ACHN (cell line): ENCODE measurements around the gene ALK.

Source experiments
- DNase-seq: peaks from one replicate; pipeline ENCODE4 v3.0.0-alpha.2; 2015
- in situ Hi-C: cut with HindIII; loops from 2 replicates; pipeline ENCODE4 v1.10.0; 2017; ENCODE audit warnings: low sequenced_read_pairs, low pct_ligation_motif_present, low pct_unique_long_range_greater_than_20kb

Gene ALK

DNA sequence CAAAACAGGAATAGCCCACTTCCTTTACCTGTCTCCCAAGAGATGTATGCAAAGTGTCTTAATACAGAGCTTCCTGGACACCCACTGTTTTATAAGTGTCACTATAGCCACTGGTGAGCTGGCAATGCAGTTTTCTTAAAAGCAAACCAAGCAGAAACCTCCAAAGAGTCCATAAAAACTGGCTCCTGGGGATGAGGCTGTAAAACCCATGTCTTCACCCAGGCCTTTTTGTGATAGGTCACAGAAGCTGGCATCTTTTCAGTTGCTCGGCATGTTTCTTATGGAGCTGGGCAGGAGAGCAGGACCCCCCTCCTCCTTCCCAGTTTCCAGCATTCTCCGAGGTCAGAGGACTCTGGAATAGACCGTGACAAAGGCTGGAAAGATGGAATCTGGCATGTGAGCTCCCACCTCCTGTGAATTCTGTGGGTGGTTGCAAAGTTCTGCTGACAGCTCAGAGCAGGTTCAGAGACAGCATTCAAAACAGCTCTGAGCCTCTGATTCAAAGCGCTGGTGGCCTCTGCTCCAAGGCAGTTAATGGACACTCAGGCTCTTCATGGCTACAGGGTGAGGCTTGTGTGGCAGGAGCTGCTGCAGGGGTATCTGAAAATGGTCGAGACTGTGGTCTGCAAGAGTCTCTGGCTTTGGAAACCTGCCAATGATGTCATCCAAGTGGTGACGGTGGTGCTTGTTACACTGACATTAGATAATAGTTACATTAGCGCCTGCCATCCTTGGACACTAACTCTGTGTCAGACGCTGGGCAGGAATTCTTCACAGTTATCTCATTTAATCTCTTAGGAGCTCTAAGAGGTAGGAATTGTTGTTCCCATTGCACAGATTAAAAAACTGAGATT lies 522.8 kb downstream of the ALK start:
- in situ Hi-C loops = no loop called here
- no peak for DNase-seq

DNA sequence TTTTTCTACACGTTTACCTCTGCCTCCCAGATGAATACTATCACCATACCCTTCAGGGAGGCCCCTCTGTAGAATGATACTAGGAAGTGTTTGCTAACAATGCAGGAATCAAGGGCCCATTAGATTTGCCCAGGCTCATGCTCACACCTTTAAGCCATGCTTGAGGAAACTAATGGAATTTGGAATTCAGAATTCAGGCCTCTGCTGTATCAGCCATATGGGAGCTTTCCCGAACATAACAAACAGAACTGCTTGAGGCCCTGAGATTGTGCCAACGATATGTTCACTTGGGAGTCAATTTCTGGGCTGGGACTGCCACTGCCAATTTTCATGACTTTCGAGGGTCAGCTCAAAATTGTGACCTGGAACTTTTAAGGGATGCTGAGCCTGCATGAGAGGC lies 523.7 kb downstream of the ALK start:
- DNase-seq = no peak
- in situ Hi-C loops = no loop called here

DNA sequence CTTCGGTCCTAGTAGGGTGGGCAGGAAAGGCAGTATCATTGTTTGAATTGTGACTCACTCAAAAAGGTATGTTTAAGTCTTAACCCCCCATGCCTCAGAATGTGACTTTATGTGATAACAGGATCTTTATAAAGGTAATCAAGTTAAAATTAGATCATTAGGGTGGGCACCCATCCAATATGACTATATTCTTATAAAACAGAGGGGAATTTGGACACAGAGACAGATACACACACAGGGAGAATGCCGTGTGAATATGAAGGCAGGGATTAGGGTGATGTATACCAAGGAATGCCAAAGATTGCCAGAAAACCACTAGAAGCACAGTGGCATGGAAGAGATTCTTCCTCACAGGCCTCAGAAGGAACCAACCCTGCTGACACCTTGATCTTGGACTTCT lies 524.3 kb downstream of the ALK start:
- DNase-seq = no peak
- in situ Hi-C loops = no loop called here

DNA sequence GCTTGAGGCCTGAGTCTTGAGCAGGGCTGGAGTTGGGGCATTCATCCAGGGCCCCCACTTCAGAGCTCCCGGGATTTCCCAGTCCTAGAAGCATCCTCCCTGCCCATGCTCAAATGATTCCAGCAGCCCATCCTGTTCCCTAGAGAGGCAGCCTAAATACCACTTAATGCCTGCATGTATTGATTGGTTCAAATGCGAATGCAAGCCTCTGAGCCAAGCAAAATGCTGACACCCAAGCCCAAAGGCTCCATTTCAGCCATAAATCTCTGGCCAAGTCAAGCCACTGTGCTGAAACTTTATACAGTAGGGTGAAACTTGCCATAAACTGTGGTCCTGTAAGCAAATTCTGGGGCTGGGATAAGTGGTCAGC lies 526.4 kb downstream of the ALK start:
- in situ Hi-C loops = no loop called here
- DNase-seq = no peak

DNA sequence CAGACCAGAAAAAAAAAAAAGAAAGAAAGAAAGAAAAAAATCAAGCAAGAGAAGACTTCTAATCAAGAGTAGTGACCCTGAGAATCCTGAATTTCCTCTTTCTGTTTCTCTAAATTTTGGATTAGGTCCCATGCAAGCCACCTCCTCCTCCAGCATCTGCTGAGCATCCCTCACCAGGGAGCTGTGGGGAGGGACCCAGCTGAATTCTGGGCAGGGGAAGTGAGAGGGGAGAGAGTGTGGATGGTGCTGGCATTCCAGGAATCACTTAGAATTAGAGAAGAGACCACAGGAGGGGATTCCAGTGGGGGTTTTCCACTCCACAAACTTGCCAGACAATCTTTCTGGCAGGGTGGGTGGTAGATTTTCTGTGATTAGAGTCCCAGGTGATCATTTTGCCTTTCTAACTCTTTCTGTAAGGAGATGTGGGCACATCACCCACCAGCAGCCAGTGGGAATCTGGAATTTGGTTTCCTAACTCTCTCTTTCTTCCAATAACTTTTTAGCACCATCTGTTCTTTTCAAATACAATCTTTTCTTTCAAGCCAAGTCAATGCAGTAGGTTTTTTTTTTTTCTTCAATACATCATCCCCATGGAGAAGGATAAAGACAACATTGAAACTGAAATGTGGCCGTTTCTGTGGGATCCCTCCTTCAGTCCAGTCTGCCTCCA lies 526.9 kb downstream of the ALK start:
- in situ Hi-C loops = no loop called here

DNA sequence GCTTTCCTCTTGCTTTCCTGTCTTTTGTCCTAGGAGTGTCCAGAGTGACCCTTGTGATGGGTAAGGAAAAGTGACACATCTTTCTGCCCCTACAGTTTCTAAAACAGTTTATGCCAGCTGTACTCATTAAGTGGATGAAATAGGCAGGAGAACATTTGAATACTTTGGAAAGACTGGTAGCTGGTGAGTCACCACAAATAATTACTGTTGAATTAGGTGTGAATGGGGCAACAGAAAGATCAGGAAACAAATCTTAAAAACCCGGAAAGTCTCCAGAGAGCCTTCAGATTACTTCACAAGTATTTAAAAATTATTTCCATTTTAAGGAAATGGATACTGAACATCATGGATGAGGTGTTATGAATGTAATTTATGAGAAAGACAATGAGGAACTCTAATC lies 527.7 kb downstream of the ALK start:
- DNase-seq = no peak
- in situ Hi-C loops = no loop called here

More for the DNA sequence above, 526.9 kb downstream of the ALK start:
- DNase-seq = no peak

DNA sequence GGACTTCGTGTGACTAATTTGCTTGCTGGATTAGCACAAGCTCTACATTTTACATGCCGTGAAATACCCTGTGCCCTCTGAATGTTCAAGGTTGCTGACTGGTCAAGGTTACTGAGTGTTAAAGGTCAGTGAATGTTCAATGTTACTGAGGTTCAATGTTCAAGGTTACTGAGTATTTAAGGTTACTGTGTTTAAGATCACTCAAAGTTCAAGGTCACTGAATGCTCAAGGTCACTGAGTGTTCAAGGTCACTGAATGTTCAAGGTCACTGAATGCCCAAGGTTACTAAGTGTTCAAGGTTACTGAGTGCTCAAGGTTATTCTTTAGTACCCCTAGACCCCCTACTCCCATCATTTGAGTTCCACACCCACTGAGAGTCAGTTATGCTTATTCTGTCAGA lies 528.6 kb downstream of the ALK start:
- DNase-seq = no peak

DNA sequence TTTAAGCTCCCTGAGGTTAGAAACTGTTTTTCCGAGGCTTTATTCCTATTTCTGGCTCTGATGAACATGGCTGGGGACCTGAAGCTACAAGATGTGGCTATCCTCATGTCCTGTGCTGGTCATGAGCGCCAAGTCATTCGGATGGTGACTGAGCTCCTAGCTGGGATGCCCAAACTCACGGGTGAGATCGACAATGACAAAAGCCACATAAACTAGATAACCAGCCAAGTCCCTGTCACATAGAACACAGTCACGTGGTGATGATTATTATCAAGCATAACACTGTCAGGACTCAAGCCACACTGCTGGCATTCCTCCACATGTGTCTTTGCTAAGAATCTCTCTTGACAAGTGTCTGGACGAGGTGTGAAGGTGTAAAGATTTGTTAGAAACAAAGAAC lies 531.2 kb downstream of the ALK start:
- in situ Hi-C loops = no loop called here
- DNase-seq = no peak

More for the DNA sequence above, 528.6 kb downstream of the ALK start:
- in situ Hi-C loops = no loop called here

DNA sequence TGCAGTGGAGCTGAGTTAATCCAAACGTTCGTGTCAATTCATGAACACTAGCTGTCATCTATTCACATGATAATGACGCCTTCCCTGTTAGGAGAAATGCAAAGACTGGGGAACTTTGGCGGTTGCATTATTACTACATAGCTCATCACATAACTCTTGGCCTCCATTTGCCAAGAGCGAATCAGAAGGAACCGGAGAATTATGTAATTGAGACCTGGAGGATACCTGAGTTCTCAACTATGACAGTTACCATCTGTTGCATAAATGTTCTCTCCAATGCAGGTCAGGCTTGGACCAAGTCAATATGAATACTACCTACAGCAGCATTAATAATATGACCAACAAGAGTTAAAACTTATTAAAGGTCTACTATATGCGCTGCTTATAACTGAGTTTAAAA lies 531.7 kb downstream of the ALK start:
- in situ Hi-C loops = no loop called here
- no peak for DNase-seq

DNA sequence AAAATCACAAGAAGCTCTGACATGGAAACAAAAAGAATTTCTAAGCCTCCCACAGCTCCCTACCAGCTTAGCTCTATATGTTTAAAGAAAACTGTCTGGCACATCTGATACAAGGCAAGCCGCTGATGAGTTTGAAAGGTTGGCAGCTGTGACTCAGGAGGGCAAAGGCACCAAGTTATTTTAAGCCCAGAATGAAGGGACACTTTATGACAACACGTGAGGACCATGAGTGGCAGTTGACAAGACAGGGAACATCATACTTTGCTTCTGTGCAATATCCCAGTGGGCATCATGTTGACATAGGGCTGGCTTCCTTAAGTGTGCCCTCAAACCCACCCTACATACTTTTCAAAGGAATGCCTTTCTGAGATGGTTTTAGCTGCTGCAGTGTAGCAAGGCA lies 533.3 kb downstream of the ALK start:
- DNase-seq = no peak
- in situ Hi-C loops = no loop called here

DNA sequence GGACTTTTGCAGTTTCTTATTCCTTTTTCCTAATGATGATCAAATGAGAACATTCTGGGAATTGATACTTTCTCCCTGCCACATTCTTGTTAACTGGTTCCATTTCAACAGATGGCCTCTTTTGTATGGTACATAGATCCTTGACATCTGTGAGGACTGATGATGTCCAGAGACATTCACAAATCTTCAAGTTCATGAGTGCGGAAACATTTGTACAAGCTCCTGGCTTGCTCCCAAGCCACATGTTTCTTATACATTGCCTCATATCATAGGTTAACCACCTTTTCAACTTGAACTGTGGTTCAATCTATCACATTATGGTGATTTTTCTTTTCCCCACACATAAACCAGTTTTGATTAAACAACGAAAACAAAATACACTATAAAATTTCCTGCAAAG lies 538.9 kb downstream of the ALK start:
- DNase-seq = no peak
- in situ Hi-C loops = no loop called here

DNA sequence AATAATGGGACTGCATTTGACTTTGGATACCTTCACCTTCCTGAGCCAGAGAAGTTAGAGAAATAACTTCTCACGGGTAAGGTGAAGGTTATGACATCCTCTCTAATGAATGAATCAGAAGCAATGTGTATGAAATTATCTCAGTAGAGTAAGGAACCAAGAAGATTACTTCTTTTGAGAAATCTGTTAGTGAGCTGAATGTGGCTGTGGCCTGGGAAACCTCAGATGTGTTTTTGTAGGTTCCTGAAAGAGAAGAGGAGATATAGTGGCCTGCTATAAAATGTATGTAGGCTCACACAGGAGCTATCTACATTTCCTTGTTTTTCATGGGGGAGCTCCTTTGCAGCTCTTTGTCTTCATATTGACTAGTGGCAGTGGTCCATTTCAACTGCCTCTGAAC lies 543.6 kb downstream of the ALK start:
- no peak for DNase-seq
- in situ Hi-C loops = no loop called here

DNA sequence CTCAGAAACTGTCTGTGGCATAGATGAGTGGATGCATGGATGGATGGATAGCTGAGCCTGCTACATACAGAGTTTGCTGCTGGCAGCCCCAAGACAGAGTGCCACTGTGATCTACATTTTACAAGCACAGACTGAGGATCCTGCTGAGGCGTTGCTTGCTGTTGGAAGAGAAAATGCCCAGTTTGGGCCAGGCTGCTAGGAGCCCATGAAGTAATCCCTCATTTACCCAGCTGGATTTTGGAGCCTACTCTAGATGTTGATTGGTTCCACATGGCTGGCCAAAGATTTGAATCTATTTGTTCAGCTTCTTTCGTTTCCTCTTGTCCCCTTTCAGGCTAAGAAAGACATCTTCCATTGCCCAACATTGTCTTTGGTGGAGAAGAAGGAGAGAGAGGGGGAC lies 544.8 kb downstream of the ALK start:
- no peak for DNase-seq
- in situ Hi-C loops = no loop called here

DNA sequence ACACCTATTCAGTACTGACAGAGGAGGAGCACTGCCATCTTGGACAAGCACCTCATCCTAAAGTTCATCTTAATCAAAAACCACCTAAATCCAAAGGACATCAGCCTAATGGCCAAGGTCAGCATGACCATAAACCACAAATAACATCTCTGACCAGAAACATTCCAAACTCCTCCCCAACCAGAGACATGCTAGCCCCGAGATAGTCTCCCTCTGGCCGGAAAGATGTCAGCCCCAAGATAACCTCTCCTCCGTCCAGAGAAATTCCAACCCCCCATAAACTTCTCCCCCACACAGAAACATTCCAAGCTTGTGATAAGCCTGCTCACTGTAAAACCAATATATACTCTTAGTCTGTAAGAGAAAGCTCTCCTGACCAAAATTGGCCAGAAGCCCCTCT lies 545.5 kb downstream of the ALK start:
- in situ Hi-C loops = no loop called here
- DNase-seq = no peak

DNA sequence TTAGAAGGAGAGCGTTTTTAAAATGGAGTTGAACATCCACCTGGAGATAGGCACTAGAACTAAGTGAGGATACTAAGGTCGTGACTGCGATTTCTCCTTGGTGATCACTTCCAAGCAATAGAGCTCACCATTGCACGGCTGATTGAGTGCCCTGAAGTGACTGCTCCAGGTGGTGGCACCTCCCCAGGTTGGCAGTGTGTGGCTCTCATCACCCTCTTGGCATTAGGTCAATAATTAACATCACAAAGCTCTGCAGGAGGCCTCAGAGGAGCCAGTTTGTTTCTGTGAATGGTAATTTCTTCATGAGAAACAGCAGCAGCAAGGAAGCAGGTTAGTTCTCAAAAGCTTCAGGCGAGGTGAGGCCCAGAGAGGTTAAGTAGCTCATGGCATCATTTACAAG lies 546.6 kb downstream of the ALK start:
- in situ Hi-C loops = no loop called here
- no peak for DNase-seq

DNA sequence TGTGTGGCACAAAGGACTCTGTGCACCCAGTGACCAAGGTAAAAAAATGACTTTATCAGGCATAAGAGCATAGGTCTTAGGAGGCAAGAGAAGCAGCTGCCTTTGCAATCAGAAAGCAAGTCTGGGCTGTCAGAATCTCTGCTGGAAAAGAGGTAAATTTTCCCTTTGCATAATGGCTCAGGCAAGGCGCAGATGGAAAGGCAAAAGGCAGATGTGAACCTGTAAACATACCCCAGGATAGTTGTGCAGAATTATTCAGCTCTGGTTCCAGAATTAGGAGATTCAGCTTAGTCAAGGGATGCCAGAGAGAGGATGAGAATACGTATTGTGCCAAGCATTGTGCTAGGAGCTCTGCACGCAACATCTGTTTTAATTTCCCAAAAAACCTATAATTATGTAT lies 547.5 kb downstream of the ALK start:
- DNase-seq = no peak
- in situ Hi-C loops = no loop called here

DNA sequence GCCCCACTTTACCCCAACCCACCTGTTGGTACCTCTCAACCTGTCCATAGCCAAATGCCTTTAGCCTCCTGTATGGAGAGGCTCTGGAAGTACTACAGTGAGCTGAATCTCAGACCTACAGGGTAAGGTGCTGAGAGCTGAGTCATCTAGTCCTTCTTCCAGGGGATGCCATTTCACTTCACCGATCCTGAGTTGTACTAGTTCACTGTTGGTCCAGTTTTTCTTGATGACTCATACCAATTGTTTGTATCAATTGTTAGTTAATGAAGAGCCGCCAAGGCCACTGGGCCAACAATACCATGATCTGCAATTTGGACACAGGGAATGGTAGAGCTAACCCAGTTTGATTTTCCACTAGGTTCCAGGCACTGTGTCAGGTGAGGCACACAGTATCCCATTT lies 549.2 kb downstream of the ALK start:
- in situ Hi-C loops = no loop called here

DNA sequence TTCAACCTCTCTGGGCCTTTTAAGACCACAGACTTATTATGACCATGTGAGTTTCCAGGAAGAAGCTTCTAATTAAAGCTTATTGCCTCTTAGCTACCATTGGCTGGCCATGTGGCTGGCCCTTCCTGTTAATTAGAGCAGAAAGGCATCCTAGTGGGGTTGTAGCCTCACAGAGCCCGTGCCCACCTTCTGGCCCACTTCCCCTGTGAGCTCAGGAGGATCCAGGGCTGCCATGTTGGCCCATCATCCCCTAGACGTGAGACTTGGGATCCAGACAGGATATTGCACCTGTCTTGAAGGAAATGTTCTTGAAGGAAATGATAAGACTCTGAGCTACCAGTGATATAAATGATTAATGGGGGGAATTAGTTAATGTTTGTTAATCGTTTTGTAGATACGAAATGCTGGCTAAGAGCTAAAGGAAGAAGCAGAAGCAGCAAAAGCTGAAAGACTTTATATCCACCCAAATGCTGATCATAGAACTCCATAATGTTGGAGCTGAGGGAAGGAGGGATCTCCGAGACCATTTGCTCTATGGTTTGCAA lies 550.7 kb downstream of the ALK start:
- in situ Hi-C loops = no loop called here
- DNase-seq = no peak

More for the DNA sequence above, 549.2 kb downstream of the ALK start:
- no peak for DNase-seq

DNA sequence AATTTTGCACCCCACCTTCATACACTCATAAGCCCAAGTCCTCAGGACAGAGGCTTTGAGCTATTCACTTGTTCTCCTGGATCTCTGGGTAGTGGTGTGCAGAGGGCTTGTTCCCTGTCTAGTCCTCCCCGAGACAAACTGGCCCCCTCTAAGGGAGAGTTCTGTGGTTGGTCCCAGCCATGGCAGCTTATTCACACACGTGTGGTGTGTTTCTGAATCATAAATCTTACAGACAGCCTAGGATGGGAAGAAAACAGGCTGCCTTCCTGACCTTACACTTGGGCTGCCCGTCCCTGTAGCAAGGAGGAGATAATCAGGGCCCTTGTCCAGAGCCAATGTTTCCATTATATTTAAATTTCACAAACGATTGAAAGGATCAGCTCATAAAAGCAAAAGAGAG lies 551.2 kb downstream of the ALK start:
- in situ Hi-C loops = no loop called here
- DNase-seq = no peak

DNA sequence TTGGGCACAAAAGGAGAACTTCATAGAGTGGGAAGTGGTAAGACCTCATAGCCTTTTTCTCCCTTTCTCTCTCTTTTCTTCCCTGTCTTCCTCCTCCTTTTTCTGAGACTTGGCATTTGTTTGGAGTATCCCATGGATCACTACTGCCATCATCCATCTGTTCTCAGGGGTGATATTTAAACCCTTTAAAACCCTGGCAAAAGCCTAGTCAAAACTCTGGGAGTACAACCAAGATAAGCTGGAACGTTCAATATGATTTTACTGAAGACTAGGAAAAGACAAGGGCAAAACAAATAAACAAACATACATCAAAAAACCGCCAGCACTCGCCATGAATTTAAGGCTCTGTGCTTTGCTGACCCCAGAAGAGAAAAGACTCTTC lies 552.7 kb downstream of the ALK start:
- DNase-seq = no peak
- in situ Hi-C loops = no loop called here
